Stimulated activated CD4-positive, alpha-beta T cell treated with anti-CD3 and anti-CD28 coated beads, Interleukin-15, amount 100 ng/mL, for 1 hour (primary cell): Measurements from ENCODE around the gene IFNL2.
"Not testable (repeated sequence)": the region's sequence is repeated elsewhere in the genome, so short reads cannot be mapped to it uniquely, and the experiment has no call there.

Source experiments
- DNase-seq, 2 donors: peaks; one replicate each; pipeline ENCODE4 v3.0.0-alpha.2; 2020; ENCODE audit warnings: low read depth in 1 of 2, low spot score in 1 of 2

The IFNL2 gene

DNA sequence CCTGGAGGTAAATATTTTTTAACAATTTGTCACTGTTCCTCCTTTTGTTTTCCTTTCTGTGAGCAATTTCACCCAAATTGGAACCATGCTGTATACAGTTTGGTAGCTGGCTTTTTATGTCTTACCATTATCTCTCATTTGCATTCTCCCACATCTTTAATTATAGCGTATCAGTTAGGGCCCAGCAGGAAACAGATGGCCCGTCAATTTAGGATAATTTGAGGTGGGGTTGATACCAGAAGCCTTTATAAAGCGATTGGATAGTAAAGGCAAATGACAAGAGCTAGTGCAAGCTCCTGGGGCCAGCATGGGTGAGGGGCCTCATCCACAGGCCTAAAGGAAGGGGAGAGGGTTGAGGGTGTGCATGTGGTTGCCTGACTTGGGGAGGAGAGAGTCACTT, 15.7 kb upstream of the IFNL2 start:
- no peak for DNase-seq

DNA sequence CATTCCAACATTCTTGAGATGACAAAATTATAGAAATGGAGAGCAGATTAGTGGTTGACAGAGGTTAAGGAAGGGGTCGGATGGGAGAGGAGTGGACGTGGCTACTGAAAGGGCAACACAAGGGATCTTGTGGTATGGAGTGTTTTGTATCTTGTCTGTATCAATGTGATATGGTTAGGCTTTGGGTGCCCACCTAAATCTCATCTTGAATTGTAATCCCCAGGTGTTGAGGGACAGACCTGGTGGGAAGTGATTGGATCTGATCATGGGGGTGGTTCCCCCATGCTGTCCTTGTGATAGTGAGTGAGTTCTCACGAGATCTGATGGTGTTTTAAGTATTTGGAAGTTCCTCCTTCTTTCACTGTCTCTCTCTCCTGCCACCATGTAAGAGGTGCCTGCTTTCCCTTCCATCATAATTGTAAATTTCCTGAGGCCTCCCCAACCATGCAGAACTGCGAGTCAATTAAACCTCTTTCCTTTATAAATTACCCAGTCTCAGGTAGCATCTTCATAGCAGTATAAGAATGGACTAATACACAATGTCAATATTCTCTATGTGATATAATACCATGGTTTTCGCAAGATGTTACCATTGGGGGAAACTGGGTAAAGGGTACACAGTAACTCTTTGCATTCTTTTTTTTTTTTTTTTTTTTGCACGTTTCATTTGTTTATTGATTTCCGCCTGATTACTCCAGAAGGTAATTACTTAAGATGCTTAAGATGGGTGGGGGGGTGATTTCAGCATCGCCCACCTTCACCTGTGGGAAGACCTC, 14.6 kb upstream of the IFNL2 start:
- DNase-seq, result no peak

- no peak for DNase-seq
Observed at GRCh38 chr19:39254531-39255345, 13.5 kb upstream of the IFNL2 start.

DNA sequence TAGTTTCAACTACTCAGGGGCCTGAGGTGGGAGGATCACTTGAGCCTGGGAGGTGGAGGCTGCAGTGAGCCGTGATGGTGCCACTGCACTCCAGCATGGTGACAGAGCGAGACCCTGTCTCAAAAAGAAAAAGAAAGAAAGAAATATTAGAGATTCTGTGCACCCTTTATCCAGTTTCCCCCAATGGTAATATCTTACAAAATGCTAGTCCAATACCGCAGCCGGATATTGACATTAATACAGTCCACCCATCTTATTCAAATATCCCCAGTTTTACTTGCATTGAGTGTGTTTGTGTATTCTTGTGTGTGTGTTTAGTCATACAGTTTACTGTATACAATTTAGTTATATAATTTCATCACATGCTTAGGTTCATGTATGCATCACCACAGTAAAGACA, 11.0 kb upstream of the IFNL2 start:
- no peak for DNase-seq

GRCh38 chr19:39261704-39262103, 6.5 kb upstream of the IFNL2 start:
- DNase-seq, result no peak

- DNase-seq, result no peak
Observed at GRCh38 chr19:39262496-39262895, 5.7 kb upstream of the IFNL2 start.

GRCh38 chr19:39263912-39264305, 4.3 kb upstream of the IFNL2 start:
- no peak for DNase-seq

GRCh38 chr19:39264306-39265290, 3.6 kb upstream of the IFNL2 start:
- DNase-seq, result no peak

GRCh38 chr19:39265321-39265916, 2.8 kb upstream of the IFNL2 start:
- no peak for DNase-seq

- not testable (repeated sequence) for DNase-seq
Observed at GRCh38 chr19:39268531-39269223, 481 bp downstream of the IFNL2 start.

DNA sequence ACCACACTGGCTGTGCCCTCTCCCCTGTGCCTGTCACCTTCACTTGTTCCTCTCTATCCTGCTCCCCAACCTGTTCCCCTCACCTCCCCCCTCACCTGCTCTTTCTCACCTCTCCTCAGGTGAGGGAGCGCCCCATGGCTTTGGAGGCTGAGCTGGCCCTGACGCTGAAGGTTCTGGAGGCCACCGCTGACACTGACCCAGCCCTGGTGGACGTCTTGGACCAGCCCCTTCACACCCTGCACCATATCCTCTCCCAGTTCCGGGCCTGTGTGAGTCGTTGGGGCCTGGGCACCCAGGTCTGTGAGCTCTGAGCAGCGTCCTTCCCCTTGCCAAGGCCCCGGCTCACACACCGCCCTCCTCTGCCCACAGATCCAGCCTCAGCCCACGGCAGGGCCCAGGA, 1.2 kb downstream of the IFNL2 start:
- not testable (repeated sequence) for DNase-seq

- no peak for DNase-seq
Observed at GRCh38 chr19:39270036-39270871, 2.1 kb downstream of the IFNL2 start.

DNA sequence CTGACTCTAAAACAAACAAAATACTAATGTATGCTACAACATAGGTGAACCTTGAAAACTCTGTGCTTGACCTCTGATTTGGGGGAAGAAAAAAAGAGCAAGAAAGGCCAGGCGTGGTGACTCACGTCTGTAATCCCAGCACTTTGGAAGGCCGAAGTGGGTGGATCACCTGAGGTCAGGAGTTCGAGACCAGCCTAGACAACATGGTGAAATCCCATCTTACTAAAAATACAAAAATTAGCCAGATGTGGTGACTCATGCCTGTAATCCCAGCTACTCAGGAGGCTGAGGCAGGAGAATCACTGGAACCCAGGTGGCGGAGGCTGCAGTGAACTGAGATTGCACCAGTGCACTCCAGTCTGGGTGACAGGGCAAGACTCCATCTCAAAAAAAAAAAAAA, 5.7 kb downstream of the IFNL2 start:
- not testable (repeated sequence) for DNase-seq

GRCh38 chr19:39275578-39275977, 7.4 kb downstream of the IFNL2 start:
- no peak for DNase-seq

GRCh38 chr19:39276740-39277139, 8.5 kb downstream of the IFNL2 start:
- no peak for DNase-seq

GRCh38 chr19:39277598-39277997, 9.4 kb downstream of the IFNL2 start:
- no peak for DNase-seq

DNA sequence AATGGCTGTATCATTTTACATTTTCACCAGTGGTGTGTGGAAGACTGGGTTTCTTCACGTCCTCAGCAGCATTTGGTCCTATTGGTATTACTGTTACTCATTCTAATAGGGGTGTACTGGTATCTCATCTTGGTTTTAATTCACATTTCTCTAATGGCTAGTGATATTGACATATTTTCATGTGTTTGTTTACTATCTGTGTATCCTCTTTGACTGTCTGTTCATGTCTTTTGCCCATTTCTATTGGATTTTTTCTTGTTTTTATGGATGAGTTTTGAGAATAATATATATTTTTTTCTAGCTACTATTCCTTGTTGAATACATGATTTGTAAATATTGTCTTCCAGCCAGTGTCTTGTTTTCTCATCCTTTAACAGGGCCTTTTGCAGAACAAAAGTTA, 13.8 kb downstream of the IFNL2 start:
- no peak for DNase-seq

- no peak for DNase-seq
Observed at GRCh38 chr19:39284032-39284431, 15.8 kb downstream of the IFNL2 start.

DNA sequence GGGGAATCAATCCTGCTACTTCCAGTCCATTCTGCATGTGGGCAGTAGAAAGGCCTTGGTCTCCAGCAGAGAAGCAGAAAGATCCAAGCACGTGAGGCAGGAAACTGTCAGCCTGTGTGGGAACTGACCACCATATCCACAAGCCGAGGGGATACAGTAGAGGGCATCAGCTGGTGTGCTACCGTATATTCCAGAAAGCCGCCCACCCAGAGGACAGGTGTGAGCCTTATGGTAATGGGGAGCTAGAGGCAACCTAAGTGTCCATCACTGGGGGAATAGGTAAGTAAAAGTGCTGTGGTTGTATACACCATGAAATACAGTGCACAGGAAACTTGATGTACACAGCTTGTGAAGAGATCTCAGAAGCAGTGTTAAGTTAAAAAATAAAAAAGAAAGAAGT, 25.2 kb downstream of the IFNL2 start:
- no peak for DNase-seq
